ENCODE data around the gene FOXN1. TPM values are rescaled to one million over a fixed set of nuclear protein-coding genes. Genes with fewer than 3 reads are reported as not detected.

FOXN1 gene
- total and polyA plus RNA-seq, 10 of the 15 experiments (the other 5 are each of a cell fraction or from before 2014, with no cell fraction given): not detected

DNA sequence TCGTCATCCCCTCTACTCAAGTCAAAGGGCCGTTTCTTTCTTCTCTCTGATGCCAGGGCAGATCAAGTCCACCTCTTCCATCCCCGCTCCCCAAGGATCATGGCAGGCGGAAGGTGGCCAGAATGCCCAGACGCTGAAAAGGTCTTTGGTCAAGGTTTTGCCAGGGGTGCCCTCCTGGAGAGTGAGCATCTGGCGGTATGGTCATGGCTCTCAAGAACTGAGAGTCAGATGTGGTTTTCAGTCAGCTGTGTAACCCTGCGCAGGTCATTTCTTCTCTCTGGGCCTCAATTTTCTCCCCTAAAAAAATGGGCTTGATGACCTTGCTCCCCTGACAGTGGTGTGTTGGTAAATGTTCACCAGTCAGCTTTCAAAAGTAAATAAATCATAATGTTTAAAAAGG is 12.4 kb downstream of the FOXN1 start:
- TF ChIP-seq, protein P1, sequence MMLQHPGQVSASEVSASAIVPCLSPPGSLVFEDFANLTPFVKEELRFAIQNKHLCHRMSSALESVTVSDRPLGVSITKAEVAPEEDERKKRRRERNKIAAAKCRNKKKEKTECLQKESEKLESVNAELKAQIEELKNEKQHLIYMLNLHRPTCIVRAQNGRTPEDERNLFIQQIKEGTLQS (IDR thresholded peaks at IDR 0.05; ENCODE audit: borderline replicate concordance, extremely low read depth, low read depth, low read length): no peak
- TF ChIP-seq RFX5 (IDR thresholded peaks at IDR 0.05; ENCODE audit: low read depth, low read length): no peak
- no peak for TF ChIP-seq YBX1 (IDR thresholded peaks at IDR 0.05)
- TF ChIP-seq IKZF1 (conservative IDR thresholded peaks at IDR 0.05): no peak
- no peak for TF ChIP-seq CREB1 (IDR thresholded peaks at IDR 0.05; ENCODE audit: low read depth)
- no peak for TF ChIP-seq LARP7 (IDR thresholded peaks at IDR 0.05)
- TF ChIP-seq, protein P2, sequence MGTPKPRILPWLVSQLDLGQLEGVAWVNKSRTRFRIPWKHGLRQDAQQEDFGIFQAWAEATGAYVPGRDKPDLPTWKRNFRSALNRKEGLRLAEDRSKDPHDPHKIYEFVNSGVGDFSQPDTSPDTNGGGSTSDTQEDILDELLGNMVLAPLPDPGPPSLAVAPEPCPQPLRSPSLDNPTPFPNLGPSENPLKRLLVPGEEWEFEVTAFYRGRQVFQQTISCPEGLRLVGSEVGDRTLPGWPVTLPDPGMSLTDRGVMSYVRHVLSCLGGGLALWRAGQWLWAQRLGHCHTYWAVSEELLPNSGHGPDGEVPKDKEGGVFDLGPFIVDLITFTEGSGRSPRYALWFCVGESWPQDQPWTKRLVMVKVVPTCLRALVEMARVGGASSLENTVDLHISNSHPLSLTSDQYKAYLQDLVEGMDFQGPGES (IDR thresholded peaks at IDR 0.05): no peak
- intact Hi-C loops (cut with micrococcal nuclease; ENCODE audit: unreplicated experiment): no loop called here
- no peak overlapping the region for H2AFZ ChIP-seq (ENCODE audit: control insufficient read depth, low read depth, low read length)
- 69% methylated on average over 7 of the region's 7 CpGs for WGBS (ENCODE audit: insufficient coverage, insufficient replicate concordance, low lambda C conversion rate, missing lambda C conversion rate)
- H3K4me2 ChIP-seq (ENCODE audit: control insufficient read depth, insufficient read depth): no peak overlapping the region
- H3K27ac ChIP-seq (ENCODE audit: control insufficient read depth, insufficient read depth): no peak overlapping the region
- H3K36me3 ChIP-seq (ENCODE audit: control insufficient read depth in 2 of 2, insufficient read depth in 2 of 2, low read length in 1 of 2): no peaks in the 10 kb centered on the region
- no peak for ATAC-seq
- ChIA-PET CTCF (no interaction called here), POLR2A (no interaction called here), RAD21 (ENCODE audit: unreplicated experiment) (no interaction called here), SMC1A (ENCODE audit: uncharacterized antibody, unreplicated experiment) (no interaction called here)
- no TSS peak for BruUV-seq (replicated peaks)
- no peaks in the 10 kb centered on the region for H3K79me2 ChIP-seq (ENCODE audit: control insufficient read depth, insufficient read depth, low read length)
- in situ Hi-C loops (cut with MboI): no loop called here
- peaks cover 1% of the 10 kb centered on the region; the same call in 1 of the 3 replicates for H3K9me3 ChIP-seq (replicated peaks; ENCODE audit: control insufficient read depth, insufficient read depth, low read length)
- DNase-seq (ENCODE audit: low read depth, low spot score): no peak
- H4K20me1 ChIP-seq (ENCODE audit: control insufficient read depth, insufficient read depth): no peaks in the 10 kb centered on the region
- no peak overlapping the region for H3K9ac ChIP-seq (ENCODE audit: control insufficient read depth, insufficient read depth, low read length)
- FAIRE-seq: no peak
- peaks cover 9% of the 10 kb centered on the region for H3K4me1 ChIP-seq (ENCODE audit: control insufficient read depth, insufficient read depth, low read length)
- no peaks in the 10 kb centered on the region for H3K27me3 ChIP-seq (replicated peaks in 1 of 2; ENCODE audit: control insufficient read depth in 2 of 2, insufficient read depth in 2 of 2, low read length in 1 of 2)
- no peak overlapping the region for H3K4me3 ChIP-seq

DNA sequence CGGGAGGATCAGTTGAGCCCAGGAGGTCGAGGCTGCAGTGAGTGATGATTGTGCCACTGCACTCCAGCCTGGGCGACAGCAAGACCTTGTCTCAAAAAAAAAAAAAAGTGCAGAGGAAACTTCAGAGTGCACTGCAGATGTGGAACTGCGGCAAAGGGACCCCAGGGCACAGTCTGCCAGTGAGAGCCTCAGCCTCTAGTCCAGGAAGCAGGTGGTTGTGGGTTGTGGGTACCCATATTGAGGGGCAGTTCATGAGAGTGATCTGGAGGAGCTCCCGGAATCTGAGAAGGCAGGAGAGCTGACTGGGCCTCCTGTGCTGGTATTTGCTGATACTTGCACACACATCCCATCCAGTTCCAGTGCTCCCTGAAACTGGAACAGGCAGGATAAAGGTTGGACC is 13.1 kb downstream of the FOXN1 start:
- in situ Hi-C loops (cut with MboI) (no loop called here), intact Hi-C loops (cut with micrococcal nuclease; ENCODE audit: unreplicated experiment) (no loop called here)
- Histone ChIP-seq H3K27me3 (replicated peaks in 1 of 2; ENCODE audit: control insufficient read depth in 2 of 2, insufficient read depth in 2 of 2, low read length in 1 of 2) (no peaks in the 10 kb centered on the region), H3K36me3 (ENCODE audit: control insufficient read depth in 2 of 2, insufficient read depth in 2 of 2, low read length in 1 of 2) (no peaks in the 10 kb centered on the region), H2AFZ (ENCODE audit: control insufficient read depth, low read depth, low read length) (no peak overlapping the region), H3K4me1 (ENCODE audit: control insufficient read depth, insufficient read depth, low read length) (peaks cover 9% of the 10 kb centered on the region), H3K9ac (ENCODE audit: control insufficient read depth, insufficient read depth, low read length) (no peak overlapping the region), H3K79me2 (ENCODE audit: control insufficient read depth, insufficient read depth, low read length) (no peaks in the 10 kb centered on the region), H3K27ac (ENCODE audit: control insufficient read depth, insufficient read depth) (no peak overlapping the region), H4K20me1 (ENCODE audit: control insufficient read depth, insufficient read depth) (no peaks in the 10 kb centered on the region), H3K9me3 (replicated peaks; ENCODE audit: control insufficient read depth, insufficient read depth, low read length) (peaks cover 1% of the 10 kb centered on the region; the same call in 1 of the 3 replicates), H3K4me3 (no peak overlapping the region), H3K4me2 (ENCODE audit: control insufficient read depth, insufficient read depth) (no peak overlapping the region)
- ChIA-PET CTCF (interaction anchor here (1.7 kb wide), 1 partner anchor 21 kb away, joined by 5 read pairs; no protein-coding TSS in a partner anchor), SMC1A (ENCODE audit: uncharacterized antibody, unreplicated experiment) (no interaction called here), RAD21 (ENCODE audit: unreplicated experiment) (no interaction called here), POLR2A (no interaction called here)
- DNase-seq (ENCODE audit: low read depth, low spot score): no peak
- no TSS peak for BruUV-seq (replicated peaks)
- FAIRE-seq: no peak
- no peak for ATAC-seq
- WGBS (ENCODE audit: insufficient coverage, insufficient replicate concordance, low lambda C conversion rate, missing lambda C conversion rate): 18% methylated on average over 5 of the region's 5 CpGs
- no peak for TF ChIP-seq SUPT20H (IDR thresholded peaks at IDR 0.05; ENCODE audit: borderline replicate concordance, control insufficient read depth, low read depth, low read length)
- no peak for TF ChIP-seq KLF5 (IDR thresholded peaks at IDR 0.05; ENCODE audit: partially characterized antibody)
- TF ChIP-seq RFX5 (IDR thresholded peaks at IDR 0.05; ENCODE audit: low read depth, low read length): no peak
- TF ChIP-seq NR2C2 (IDR thresholded peaks at IDR 0.05; ENCODE audit: borderline replicate concordance, control insufficient read depth, insufficient read length, low read depth): no peak
- TF ChIP-seq SUZ12 (IDR thresholded peaks at IDR 0.05; ENCODE audit: unreplicated experiment): no peak
- TF ChIP-seq, protein P2 (IDR thresholded peaks at IDR 0.05): no peak
- TF ChIP-seq HCFC1 (IDR thresholded peaks at IDR 0.05; ENCODE audit: low read length): no peak
- TF ChIP-seq, protein P3, sequence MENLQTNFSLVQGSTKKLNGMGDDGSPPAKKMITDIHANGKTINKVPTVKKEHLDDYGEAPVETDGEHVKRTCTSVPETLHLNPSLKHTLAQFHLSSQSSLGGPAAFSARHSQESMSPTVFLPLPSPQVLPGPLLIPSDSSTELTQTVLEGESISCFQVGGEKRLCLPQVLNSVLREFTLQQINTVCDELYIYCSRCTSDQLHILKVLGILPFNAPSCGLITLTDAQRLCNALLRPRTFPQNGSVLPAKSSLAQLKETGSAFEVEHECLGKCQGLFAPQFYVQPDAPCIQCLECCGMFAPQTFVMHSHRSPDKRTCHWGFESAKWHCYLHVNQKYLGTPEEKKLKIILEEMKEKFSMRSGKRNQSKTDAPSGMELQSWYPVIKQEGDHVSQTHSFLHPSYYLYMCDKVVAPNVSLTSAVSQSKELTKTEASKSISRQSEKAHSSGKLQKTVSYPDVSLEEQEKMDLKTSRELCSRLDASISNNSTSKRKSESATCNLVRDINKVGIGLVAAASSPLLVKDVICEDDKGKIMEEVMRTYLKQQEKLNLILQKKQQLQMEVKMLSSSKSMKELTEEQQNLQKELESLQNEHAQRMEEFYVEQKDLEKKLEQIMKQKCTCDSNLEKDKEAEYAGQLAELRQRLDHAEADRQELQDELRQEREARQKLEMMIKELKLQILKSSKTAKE (IDR thresholded peaks at IDR 0.05; ENCODE audit: low read depth, poor library complexity, severe bottlenecking): no peak
- no peak for TF ChIP-seq HDGF (IDR thresholded peaks at IDR 0.05)
- TF ChIP-seq STAT1 (conservative IDR thresholded peaks at IDR 0.05): no peak

Data from GM12878 (cell line).